GM12872 (cell line): ENCODE data around the gene CCDC124.

ENCODE experiments used
- CTCF ChIP-seq: IDR thresholded peaks from 3 replicates; pipeline ENCODE4 v1.5.1; 2011; ENCODE audit warnings: low read depth, mild to moderate bottlenecking, low read length, moderate library complexity; ENCODE audit not compliant: insufficient read depth

Gene CCDC124

GRCh38 chr19:17942582-17943273 is 9.9 kb downstream of the CCDC124 start:
- TF ChIP-seq CTCF: no peak

- no peak for TF ChIP-seq CTCF
Measured at GRCh38 chr19:17943274-17944221, 10.7 kb downstream of the CCDC124 start.

GRCh38 chr19:17944301-17944700 is 11.5 kb downstream of the CCDC124 start:
- no peak for TF ChIP-seq CTCF

- TF ChIP-seq CTCF: no peak
Measured at GRCh38 chr19:17946965-17947784, 14.4 kb downstream of the CCDC124 start.

- no peak for TF ChIP-seq CTCF
Measured at GRCh38 chr19:17947815-17948513, 15.1 kb downstream of the CCDC124 start.

GRCh38 chr19:17948514-17948900 is 15.7 kb downstream of the CCDC124 start:
- TF ChIP-seq CTCF: no peak
